CD4-positive, alpha-beta T cell (primary cell): Measurements from ENCODE around the gene MDM2. TPM values are rescaled to one million over a fixed set of nuclear protein-coding genes. Genes with fewer than 3 reads are reported as not detected.
A peak's percentile ranks its signal among the peaks of the same experiment; 100 is the strongest.
"Not testable (repeated sequence)": the region's sequence is repeated elsewhere in the genome, so short reads cannot be mapped to it uniquely, and the experiment has no call there.

Experiments used
- ATAC-seq: fragments of 200-7000 bp; cut with Tn5 transposase; one replicate; pipeline ENCODE4 v1.10.0; 2022; ENCODE audit warnings: mild to moderate bottlenecking; ENCODE audit not compliant: poor library complexity
- CTCF ChIA-PET: fragments of 350-600 bp; sonication (Branson Sonifier 250); formaldehyde crosslinking; loops from one replicate; lab custom pipeline; 2021; ENCODE audit warnings: antibody characterized with exemption, inconsistent platforms; lab: Charles Lee
- POLR2A ChIA-PET: fragments of 350-600 bp; sonication (Branson Sonifier 250); formaldehyde crosslinking; loops from one replicate; lab custom pipeline; 2021; ENCODE audit warnings: antibody characterized with exemption, inconsistent platforms; lab: Charles Lee
- DNase-seq, 14 experiments: peaks; one replicate each; pipeline ENCODE4 v3.0.0-alpha.2; 2013 to 2020; ENCODE audit warnings: mixed read lengths in 2 of 14
- H3K27ac ChIP-seq, 2 donors: one replicate each; pipeline versions ENCODE4 v1.5.1 to v1.7.0; 2013; ENCODE audit warnings: low read length in 2 of 2, low read depth in 1 of 2, mild to moderate bottlenecking in 1 of 2
- H3K27me3 ChIP-seq, 2 experiments: 1 replicate in 1 of 2; 2 replicates in 1 of 2; pipeline versions ENCODE4 v1.6.1 to v1.7.0; 2013; ENCODE audit warnings: low read length in 2 of 2, control low read depth in 1 of 2, mild to moderate bottlenecking in 1 of 2, moderate library complexity in 1 of 2; ENCODE audit not compliant: insufficient read depth in 2 of 2, control insufficient read depth in 1 of 2
- H3K36me3 ChIP-seq: one replicate; pipeline ENCODE4 v1.6.1; 2013; ENCODE audit warnings: low read length, control low read depth; ENCODE audit not compliant: insufficient read depth
- H3K4me1 ChIP-seq: one replicate; pipeline ENCODE4 v1.6.1; 2013; ENCODE audit warnings: low read length, control low read depth; ENCODE audit not compliant: insufficient read depth
- H3K4me3 ChIP-seq: one replicate; pipeline ENCODE4 v1.5.1; 2013; ENCODE audit warnings: mild to moderate bottlenecking, low read length, moderate library complexity
- H3K9me3 ChIP-seq, 2 experiments: 1 replicate in 1 of 2; 2 replicates in 1 of 2; pipeline versions ENCODE4 v1.6.1 to v1.7.0; 2013; ENCODE audit warnings: low read length in 2 of 2, mild to moderate bottlenecking in 2 of 2, control low read depth in 1 of 2, moderate library complexity in 1 of 2; ENCODE audit not compliant: control insufficient read depth in 1 of 2, insufficient read depth in 1 of 2
- H3K27ac Mint-ChIP-seq: one replicate; pipeline ENCODE4 v1.8.0; 2020; ENCODE audit warnings: mixed read lengths
- H3K27me3 Mint-ChIP-seq: one replicate; pipeline ENCODE4 v1.8.0; 2021; ENCODE audit warnings: mixed read lengths
- H3K36me3 Mint-ChIP-seq: one replicate; pipeline ENCODE4 v1.8.0; 2021; ENCODE audit warnings: low read depth, mixed read lengths
- H3K4me1 Mint-ChIP-seq: one replicate; pipeline ENCODE4 v1.8.0; 2021; ENCODE audit warnings: low read depth, mixed read lengths
- H3K4me3 Mint-ChIP-seq: one replicate; pipeline ENCODE4 v1.8.0; 2020; ENCODE audit warnings: mild to moderate bottlenecking, mixed read lengths
- H3K9me3 Mint-ChIP-seq: one replicate; pipeline ENCODE4 v1.8.0; 2020; ENCODE audit warnings: mixed read lengths
- CTCF ChIP-seq: fragments of 200-600 bp; IDR thresholded peaks from one replicate; pipeline ENCODE4 v1.8.0; 2022; ENCODE audit warnings: antibody characterized with exemption, mild to moderate bottlenecking
- intact Hi-C, 2 experiments: fragments of 100-400 bp; cut with DNase I in 1 of 2; cut with micrococcal nuclease in 1 of 2; formaldehyde crosslinking; loops; one replicate each; pipeline versions ENCODE4 v1.15.1 to v1.9.0; 2023 to 2025; cut with DNase I, micrococcal nuclease
- total RNA-seq, 174 experiments: library from RNA in 2 of 174; stranded (reverse) in 2 of 174; gene quantifications; one replicate each; pipeline ENCODE4 v1.2.3 and lab custom pipeline; 2021 to 2026

The MDM2 gene
- total RNA-seq, 2 experiments from 2014 or later: 90.8 TPM

GRCh38 chr12:68806488-68807237, 1.3 kb upstream of the MDM2 start:
- H3K27ac Mint-ChIP-seq: peak overlapping the region; percentile 100
- peak in 1 of 14 experiments; percentile 29 for DNase-seq
- CTCF ChIA-PET: interaction anchor here (0.6 to 3.0 kb wide), 6 partner anchors 10 to 419 kb away, joined by 3 to 23 read pairs (median 10); partner anchors contain the start of gene SLC35E3

GRCh38 chr12:68807274-68807575, 752 bp upstream of the MDM2 start:
- not testable (repeated sequence) for H3K9me3 Mint-ChIP-seq, H3K27me3 Mint-ChIP-seq, H3K9me3 ChIP-seq, H3K36me3 ChIP-seq, H3K27me3 ChIP-seq, ATAC-seq
- peak overlapping the region; percentile 72 to 92 for H3K27ac ChIP-seq
- Mint-ChIP-seq H3K4me1 (peaks cover 28% of the 10 kb centered on the region), H3K36me3 (peaks cover 39% of the 10 kb centered on the region), H3K27ac (peak overlapping the region; percentile 100), H3K4me3 (peak overlapping the region; percentile 94)
- intact Hi-C loops: loop anchor here (5.0 to 10.0 kb wide), 4 partner anchors 192 to 475 kb away; partner anchors contain the start of genes MDM1 (in 1 of the 2) and RAP1B (in 1 of the 2)
- peak in 1 of 14 experiments; percentile 46 for DNase-seq
- ChIA-PET CTCF (interaction anchor here (0.6 to 3.0 kb wide), 13 partner anchors 11 to 420 kb away, joined by 3 to 23 read pairs (median 4); partner anchors contain the start of genes RAP1B and SLC35E3), POLR2A (interaction anchor here (0.6 to 3.2 kb wide), 30 partner anchors 8 to 1538 kb away, joined by 3 to 74 read pairs (median 7); partner anchors contain the start of genes CAND1, CPM, MDM1 and NUP107)
- H3K4me3 ChIP-seq: peak overlapping the region; percentile 95
- H3K4me1 ChIP-seq: peaks cover 14% of the 10 kb centered on the region

More at GRCh38 chr12:68806488-68807237, 1.3 kb upstream of the MDM2 start:
- H3K4me3 Mint-ChIP-seq: peak overlapping the region; percentile 94
- peaks cover 26% of the 10 kb centered on the region for H3K4me1 Mint-ChIP-seq
- no peak for TF ChIP-seq CTCF
- H3K4me3 ChIP-seq: peak overlapping the region; percentile 95
- H3K27me3 ChIP-seq: no peaks in the 10 kb centered on the region
- H3K27ac ChIP-seq: peak overlapping the region in 1 of 2 donors; percentile 72
- H3K36me3 ChIP-seq: peaks cover 7% of the 10 kb centered on the region
- H3K9me3 Mint-ChIP-seq: no peaks in the 10 kb centered on the region
- POLR2A ChIA-PET: interaction anchor here (1.0 to 3.2 kb wide), 19 partner anchors 10 to 1537 kb away, joined by 3 to 74 read pairs (median 8); partner anchors contain the start of genes CAND1, CPM, MDM1 and NUP107
- peaks cover 35% of the 10 kb centered on the region for H3K36me3 Mint-ChIP-seq
- peaks cover 14% of the 10 kb centered on the region for H3K4me1 ChIP-seq
- H3K9me3 ChIP-seq: no peaks in the 10 kb centered on the region
- no peak for ATAC-seq
- intact Hi-C loops: loop anchor here (5.0 to 10.0 kb wide), 4 partner anchors 192 to 474 kb away; partner anchors contain the start of genes MDM1 (in 1 of the 2) and RAP1B (in 1 of the 2)
- H3K27me3 Mint-ChIP-seq: no peaks in the 10 kb centered on the region

GRCh38 chr12:68808388-68809189, 612 bp downstream of the MDM2 start:
- intact Hi-C loops: loop anchor here (1.0 to 10.0 kb wide), 8 partner anchors 20 to 476 kb away; partner anchors contain the start of genes MDM1 (in 1 of the 2), RAP1B (in 1 of the 2) and SLC35E3 (in 1 of the 2)
- Histone ChIP-seq H3K4me1 (peaks cover 17% of the 10 kb centered on the region), H3K27me3 (no peaks in the 10 kb centered on the region), H3K9me3 (no peaks in the 10 kb centered on the region), H3K27ac (peak overlapping the region; percentile 92), H3K4me3 (peak overlapping the region; percentile 95), H3K36me3 (peaks cover 21% of the 10 kb centered on the region)
- peaks cover 41% of the 10 kb centered on the region for H3K4me1 Mint-ChIP-seq
- TF ChIP-seq CTCF: no peak
- H3K4me3 Mint-ChIP-seq: peak overlapping the region; percentile 94
- POLR2A ChIA-PET: interaction anchor here (0.8 to 3.2 kb wide), 32 partner anchors 9 to 1539 kb away, joined by 3 to 74 read pairs (median 7); partner anchors contain the start of genes CAND1, MDM1, NUP107 and RAP1B
- peaks cover 52% of the 10 kb centered on the region for H3K36me3 Mint-ChIP-seq
- DNase-seq: peak; percentile 6 to 66 (median 33)
- ATAC-seq: peak; percentile 9
- no peaks in the 10 kb centered on the region for H3K27me3 Mint-ChIP-seq
- H3K9me3 Mint-ChIP-seq: no peaks in the 10 kb centered on the region
- CTCF ChIA-PET: interaction anchor here (0.6 to 3.0 kb wide), 14 partner anchors 9 to 1430 kb away, joined by 3 to 23 read pairs (median 4); partner anchors contain the start of genes RAP1B and SLC35E3
- H3K27ac Mint-ChIP-seq: peak overlapping the region; percentile 100
